ENCODE data around the gene SCN3A. TPM values are rescaled to one million over a fixed set of nuclear protein-coding genes. Genes with fewer than 3 reads are reported as not detected.

SCN3A gene
- total RNA-seq, 1 donor from 2014 or later: 0.30 TPM

DNA sequence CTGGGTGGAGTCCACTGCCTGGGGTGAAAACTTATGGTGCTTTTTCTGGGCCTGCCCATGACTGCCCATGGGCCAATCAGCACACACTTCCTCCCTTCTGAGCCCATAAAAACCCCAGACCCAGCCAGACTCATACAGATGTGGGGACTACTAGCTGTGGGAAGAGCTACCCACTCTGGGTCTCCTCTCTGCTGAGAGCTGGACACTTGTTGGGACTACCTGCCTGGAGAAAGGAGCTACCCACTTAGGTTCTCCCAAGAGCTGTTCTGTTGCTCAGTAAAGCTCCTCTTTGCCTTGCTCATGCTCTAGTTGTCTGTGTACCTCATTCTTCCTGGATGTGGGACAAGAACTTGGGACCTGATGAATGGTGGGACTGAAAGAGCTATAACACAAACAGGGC lies 129.0 kb downstream of the SCN3A start:
- Mint-ChIP-seq H3K9me3 (ENCODE audit: low read depth) (no peaks in the 10 kb centered on the region), H3K4me3 (ENCODE audit: unreplicated experiment) (no peak overlapping the region), H3K27ac (ENCODE audit: unreplicated experiment) (no peak overlapping the region), H3K36me3 (ENCODE audit: low read depth) (no peaks in the 10 kb centered on the region), H3K4me1 (ENCODE audit: low read depth) (no peaks in the 10 kb centered on the region), H3K27me3 (ENCODE audit: low read depth) (no peaks in the 10 kb centered on the region)
- no peak for DNase-seq (ENCODE audit: low spot score)
- TF ChIP-seq, protein P1, sequence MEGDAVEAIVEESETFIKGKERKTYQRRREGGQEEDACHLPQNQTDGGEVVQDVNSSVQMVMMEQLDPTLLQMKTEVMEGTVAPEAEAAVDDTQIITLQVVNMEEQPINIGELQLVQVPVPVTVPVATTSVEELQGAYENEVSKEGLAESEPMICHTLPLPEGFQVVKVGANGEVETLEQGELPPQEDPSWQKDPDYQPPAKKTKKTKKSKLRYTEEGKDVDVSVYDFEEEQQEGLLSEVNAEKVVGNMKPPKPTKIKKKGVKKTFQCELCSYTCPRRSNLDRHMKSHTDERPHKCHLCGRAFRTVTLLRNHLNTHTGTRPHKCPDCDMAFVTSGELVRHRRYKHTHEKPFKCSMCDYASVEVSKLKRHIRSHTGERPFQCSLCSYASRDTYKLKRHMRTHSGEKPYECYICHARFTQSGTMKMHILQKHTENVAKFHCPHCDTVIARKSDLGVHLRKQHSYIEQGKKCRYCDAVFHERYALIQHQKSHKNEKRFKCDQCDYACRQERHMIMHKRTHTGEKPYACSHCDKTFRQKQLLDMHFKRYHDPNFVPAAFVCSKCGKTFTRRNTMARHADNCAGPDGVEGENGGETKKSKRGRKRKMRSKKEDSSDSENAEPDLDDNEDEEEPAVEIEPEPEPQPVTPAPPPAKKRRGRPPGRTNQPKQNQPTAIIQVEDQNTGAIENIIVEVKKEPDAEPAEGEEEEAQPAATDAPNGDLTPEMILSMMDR (IDR thresholded peaks at IDR 0.05): no peak

DNA sequence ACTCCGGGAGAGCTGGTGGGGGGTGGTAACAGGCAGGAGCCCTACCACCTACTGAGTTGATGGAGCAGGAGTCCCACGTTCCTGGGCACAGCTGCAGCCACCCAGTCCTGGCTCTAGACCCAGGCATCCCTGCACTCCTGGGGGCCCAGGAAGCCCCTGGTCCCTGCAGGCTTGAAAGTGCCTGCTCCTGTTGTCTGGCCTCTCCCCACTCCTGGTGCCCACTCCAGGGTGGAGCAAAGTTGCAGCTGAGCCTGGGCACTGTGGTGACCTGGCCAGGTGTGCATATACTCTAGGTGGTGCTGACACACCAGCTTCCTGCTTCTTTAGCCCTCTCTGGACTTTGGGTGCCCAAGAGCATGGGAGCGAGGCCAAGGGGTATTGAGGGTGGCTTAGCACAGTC lies 129.5 kb downstream of the SCN3A start:
- Mint-ChIP-seq H3K27me3 (ENCODE audit: low read depth) (no peaks in the 10 kb centered on the region), H3K4me1 (ENCODE audit: low read depth) (peaks cover under 1% of the 10 kb centered on the region), H3K4me3 (ENCODE audit: unreplicated experiment) (no peak overlapping the region), H3K9me3 (ENCODE audit: low read depth) (no peaks in the 10 kb centered on the region), H3K27ac (ENCODE audit: unreplicated experiment) (no peak overlapping the region), H3K36me3 (ENCODE audit: low read depth) (no peaks in the 10 kb centered on the region)
- no peak for DNase-seq (ENCODE audit: low spot score)
- TF ChIP-seq, protein P1 (IDR thresholded peaks at IDR 0.05): no peak

- H3K36me3 Mint-ChIP-seq (ENCODE audit: low read depth): no peaks in the 10 kb centered on the region
- no peaks in the 10 kb centered on the region for H3K27me3 Mint-ChIP-seq (ENCODE audit: low read depth)
- no peak for DNase-seq (ENCODE audit: low spot score)
- peaks cover 14% of the 10 kb centered on the region for H3K4me1 Mint-ChIP-seq (ENCODE audit: low read depth)
- no peak overlapping the region for H3K4me3 Mint-ChIP-seq (ENCODE audit: unreplicated experiment)
- no peak overlapping the region for H3K27ac Mint-ChIP-seq (ENCODE audit: unreplicated experiment)
- H3K9me3 Mint-ChIP-seq (ENCODE audit: low read depth): no peaks in the 10 kb centered on the region
- TF ChIP-seq, protein P1 (IDR thresholded peaks at IDR 0.05): no peak
These were observed 133.8 kb downstream of the SCN3A start for GRCh38 chr2:165070076-165070475.

DNA sequence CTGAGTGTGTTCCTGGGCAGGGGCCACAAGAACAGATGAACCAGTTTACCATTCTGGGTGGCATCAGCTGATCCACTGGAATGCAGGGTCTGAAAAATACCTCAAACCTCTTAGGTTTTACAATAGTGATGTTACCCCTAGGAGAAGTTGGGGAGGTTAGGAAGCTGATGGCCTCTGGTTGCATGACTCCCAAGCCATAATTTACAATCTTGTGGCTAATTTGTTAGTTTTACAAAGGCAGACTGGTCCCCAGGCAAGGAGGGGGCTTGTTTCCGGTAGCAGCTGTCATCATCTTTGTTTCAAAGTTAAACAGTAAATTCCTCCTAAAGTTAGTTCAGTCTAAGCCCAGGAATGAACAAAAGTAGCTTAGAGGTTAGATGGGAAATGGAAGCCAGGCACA lies 134.7 kb downstream of the SCN3A start:
- Mint-ChIP-seq H3K9me3 (ENCODE audit: low read depth) (no peaks in the 10 kb centered on the region), H3K4me3 (ENCODE audit: unreplicated experiment) (no peak overlapping the region), H3K27ac (ENCODE audit: unreplicated experiment) (no peak overlapping the region), H3K36me3 (ENCODE audit: low read depth) (no peaks in the 10 kb centered on the region), H3K4me1 (ENCODE audit: low read depth) (peaks cover 14% of the 10 kb centered on the region), H3K27me3 (ENCODE audit: low read depth) (no peaks in the 10 kb centered on the region)
- no peak for DNase-seq (ENCODE audit: low spot score)
- TF ChIP-seq, protein P1 (IDR thresholded peaks at IDR 0.05): no peak

DNA sequence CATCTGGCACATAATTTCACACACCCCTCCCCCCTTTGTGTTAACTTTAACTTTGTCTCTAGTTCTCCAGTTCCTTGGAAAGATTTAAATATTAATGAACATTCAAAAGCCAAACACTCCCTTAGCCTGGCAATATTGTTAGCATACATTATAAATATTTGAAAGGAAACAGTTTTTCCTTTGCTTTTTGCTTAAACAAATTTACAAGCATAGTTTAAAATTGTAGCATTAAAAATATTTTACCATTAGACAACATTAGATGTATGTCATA lies 135.4 kb downstream of the SCN3A start:
- H3K27ac Mint-ChIP-seq (ENCODE audit: unreplicated experiment): peak overlapping the region; percentile 59
- no peaks in the 10 kb centered on the region for H3K27me3 Mint-ChIP-seq (ENCODE audit: low read depth)
- TF ChIP-seq, protein P1 (IDR thresholded peaks at IDR 0.05): no peak
- H3K36me3 Mint-ChIP-seq (ENCODE audit: low read depth): no peaks in the 10 kb centered on the region
- H3K4me3 Mint-ChIP-seq (ENCODE audit: unreplicated experiment): peak overlapping the region; percentile 67
- no peaks in the 10 kb centered on the region for H3K9me3 Mint-ChIP-seq (ENCODE audit: low read depth)
- peaks cover 14% of the 10 kb centered on the region for H3K4me1 Mint-ChIP-seq (ENCODE audit: low read depth)
- no peak for DNase-seq (ENCODE audit: low spot score)

Measured in chondrocyte (in vitro differentiated cells).